Activated naive CD4-positive, alpha-beta T cell treated with anti-CD3 and anti-CD28 coated beads for 36 hours (primary cell): Measurements from ENCODE around the gene TMEM221. TPM values are rescaled to one million over a fixed set of nuclear protein-coding genes. Genes with fewer than 3 reads are reported as not detected.

Source experiments
- CTCF ChIA-PET: fragments of 350-600 bp; sonication (Branson Sonifier 250); formaldehyde crosslinking; loops from one replicate; lab custom pipeline; 2021; ENCODE audit warnings: antibody characterized with exemption; lab: Charles Lee
- DNase-seq: peaks from one replicate; pipeline ENCODE4 v3.0.0-alpha.2; 2020
- H3K27ac Mint-ChIP-seq: one replicate; pipeline ENCODE4 v1.8.0; 2021; ENCODE audit warnings: mild to moderate bottlenecking, mixed read lengths
- H3K27me3 Mint-ChIP-seq: one replicate; pipeline ENCODE4 v1.8.0; 2021; ENCODE audit warnings: low read depth, mixed read lengths
- H3K36me3 Mint-ChIP-seq: one replicate; pipeline ENCODE4 v1.8.0; 2021; ENCODE audit warnings: low read depth, mixed read lengths
- H3K4me1 Mint-ChIP-seq: one replicate; pipeline ENCODE4 v1.8.0; 2021; ENCODE audit warnings: low read depth, mixed read lengths
- H3K4me3 Mint-ChIP-seq: one replicate; pipeline ENCODE4 v1.8.0; 2021; ENCODE audit warnings: mild to moderate bottlenecking, moderate library complexity, mixed read lengths
- H3K9me3 Mint-ChIP-seq: one replicate; pipeline ENCODE4 v1.8.0; 2021; ENCODE audit warnings: mixed read lengths
- intact Hi-C: fragments of 100-400 bp; cut with micrococcal nuclease; formaldehyde crosslinking; loops from one replicate; pipeline ENCODE4 v1.15.1; 2023
- total RNA-seq, 2 experiments: library from RNA; stranded (reverse); gene quantifications; one replicate each; pipeline ENCODE4 v1.2.3, GENCODE V29; 2021

TMEM221 gene
- total RNA-seq, 2 experiments from 2014 or later: not detected

- no peaks in the 10 kb centered on the region for H3K9me3 Mint-ChIP-seq
- peaks cover 18% of the 10 kb centered on the region for H3K4me1 Mint-ChIP-seq
- H3K36me3 Mint-ChIP-seq: peaks cover 17% of the 10 kb centered on the region
- intact Hi-C loops: no loop called here
- no peak overlapping the region for H3K4me3 Mint-ChIP-seq
- H3K27me3 Mint-ChIP-seq: no peaks in the 10 kb centered on the region
- H3K27ac Mint-ChIP-seq: no peak overlapping the region
- DNase-seq: no peak
- CTCF ChIA-PET: no interaction called here
These were observed 36.7 kb downstream of the TMEM221 start for GRCh38 chr19:17411801-17412200.

- H3K27ac Mint-ChIP-seq: no peak overlapping the region
- peaks cover 24% of the 10 kb centered on the region for H3K36me3 Mint-ChIP-seq
- CTCF ChIA-PET: interaction anchor here (0.9 kb wide), 1 partner anchor 17 kb away, joined by 3 read pairs; no protein-coding TSS in a partner anchor
- H3K4me1 Mint-ChIP-seq: peaks cover 19% of the 10 kb centered on the region
- DNase-seq: no peak
- no peaks in the 10 kb centered on the region for H3K27me3 Mint-ChIP-seq
- H3K9me3 Mint-ChIP-seq: no peaks in the 10 kb centered on the region
- no peak overlapping the region for H3K4me3 Mint-ChIP-seq
- intact Hi-C loops: loop anchor here (10.0 kb wide), 1 partner anchor 335 kb away; the partner anchor contains the start of genes HAUS8 and MYO9B
These were observed 38.5 kb downstream of the TMEM221 start for GRCh38 chr19:17409990-17410389.

DNA sequence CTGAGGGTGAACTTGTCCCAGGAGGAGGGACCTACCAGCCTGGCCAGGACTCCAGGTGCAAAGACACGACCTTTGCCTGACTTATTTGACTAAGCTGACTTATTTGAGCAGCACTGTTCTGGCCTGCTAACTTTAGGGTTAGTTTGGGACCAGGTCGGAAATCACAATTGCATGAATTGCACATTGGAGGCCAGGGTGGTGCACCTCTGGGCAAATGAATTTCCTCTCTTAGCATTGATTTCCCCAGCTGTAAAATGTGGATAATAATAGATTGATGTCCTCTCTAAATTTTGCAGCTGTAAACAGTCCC lies 41.6 kb downstream of the TMEM221 start:
- CTCF ChIA-PET: interaction anchor here (1.2 to 1.4 kb wide), 3 partner anchors 11 to 17 kb away, joined by 3 to 4 read pairs (median 4); partner anchors contain the start of gene MVB12A
- Mint-ChIP-seq H3K9me3 (no peaks in the 10 kb centered on the region), H3K27me3 (no peaks in the 10 kb centered on the region), H3K4me1 (peaks cover 31% of the 10 kb centered on the region), H3K36me3 (peaks cover 25% of the 10 kb centered on the region), H3K4me3 (peak overlapping the region; percentile 80), H3K27ac (peak overlapping the region; percentile 94)
- intact Hi-C loops: loop anchor here (10.0 kb wide), 1 partner anchor 332 kb away; the partner anchor contains the start of genes HAUS8 and MYO9B
- no peak for DNase-seq

GRCh38 chr19:17406046-17406886 lies 42.2 kb downstream of the TMEM221 start:
- Mint-ChIP-seq H3K27me3 (no peaks in the 10 kb centered on the region), H3K9me3 (no peaks in the 10 kb centered on the region), H3K4me1 (peaks cover 33% of the 10 kb centered on the region), H3K36me3 (peaks cover 28% of the 10 kb centered on the region), H3K4me3 (peak overlapping the region; percentile 80), H3K27ac (peak overlapping the region; percentile 94)
- no peak for DNase-seq
- CTCF ChIA-PET: interaction anchor here (1.0 to 1.4 kb wide), 6 partner anchors 11 to 90 kb away, joined by 3 to 7 read pairs (median 4); partner anchors contain the start of gene MVB12A
- intact Hi-C loops: loop anchor here (10.0 kb wide), 1 partner anchor 331 kb away; the partner anchor contains the start of genes HAUS8 and MYO9B

DNA sequence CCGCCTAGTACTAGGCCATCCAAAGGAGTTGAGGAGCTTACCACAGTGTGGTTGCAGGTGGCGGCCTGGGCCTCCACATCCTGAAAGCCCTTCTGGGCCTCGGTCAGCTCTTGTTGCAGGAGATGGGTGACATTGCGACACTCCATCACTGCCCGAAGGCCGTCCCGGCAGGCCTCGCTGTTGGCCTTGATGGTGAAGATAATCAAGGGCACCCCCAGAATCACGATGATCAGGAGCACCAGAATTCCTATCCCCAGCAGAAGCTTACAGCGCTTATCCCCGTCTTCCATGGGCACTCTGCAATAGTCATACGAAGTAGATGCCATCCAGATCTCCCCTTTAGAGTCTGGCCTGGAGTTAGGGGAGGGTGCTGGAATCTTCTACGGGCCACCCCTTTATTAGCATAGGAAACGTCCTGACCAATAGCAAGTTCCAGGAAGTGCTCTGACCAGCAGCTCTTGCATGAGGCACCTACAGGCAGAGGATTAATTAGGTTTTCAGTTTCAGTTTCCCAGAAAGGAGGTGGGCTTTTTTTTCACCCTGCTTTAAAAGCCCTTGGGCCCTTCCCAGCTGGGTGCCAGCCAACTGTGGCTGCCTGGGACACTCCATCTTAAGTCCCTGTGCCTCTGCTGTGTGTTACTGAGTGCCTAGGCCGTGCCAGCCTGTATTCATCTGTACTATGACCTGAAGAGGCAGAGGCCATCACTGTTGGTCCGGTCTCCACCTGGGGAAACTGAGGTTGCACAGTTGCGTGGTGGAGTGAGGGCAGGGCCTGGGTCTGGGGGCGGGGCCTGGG lies 43.0 kb downstream of the TMEM221 start, which contains the start of gene BST2:
Gene BST2, minus strand, starts transcription at position 381 of the 796 bp plus-strand sequence. Its CDS starts 55 bp downstream, at position 326.
- Mint-ChIP-seq H3K27ac (peak within 1 kb of the TSS; percentile 94), H3K4me1 (peaks cover 33% of the 10 kb centered on the region), H3K9me3 (no peaks in the 10 kb centered on the region), H3K27me3 (no peaks in the 10 kb centered on the region), H3K4me3 (peak within 1 kb of the TSS; percentile 80), H3K36me3 (peaks cover 28% of the 10 kb centered on the region)
- CTCF ChIA-PET: interaction anchor here (0.7 to 1.4 kb wide), 5 partner anchors 11 to 110 kb away, joined by 3 to 7 read pairs (median 4); partner anchors contain the start of gene CCDC194
- DNase-seq: peak; percentile 69
- intact Hi-C loops: loop anchor here (1.0 to 10.0 kb wide), 4 partner anchors 14 to 331 kb away; partner anchors contain the start of genes HAUS8 and MYO9B

GRCh38 chr19:17404621-17405249 lies 43.7 kb downstream of the TMEM221 start:
- Mint-ChIP-seq H3K9me3 (no peaks in the 10 kb centered on the region), H3K4me3 (peak overlapping the region; percentile 80), H3K36me3 (peaks cover 28% of the 10 kb centered on the region), H3K27ac (peak overlapping the region; percentile 94), H3K4me1 (peaks cover 32% of the 10 kb centered on the region), H3K27me3 (no peaks in the 10 kb centered on the region)
- peak; percentile 41 for DNase-seq
- CTCF ChIA-PET: interaction anchor here (0.7 to 1.4 kb wide), 4 partner anchors 10 to 109 kb away, joined by 3 to 7 read pairs (median 4); partner anchors contain the start of gene CCDC194
- intact Hi-C loops: loop anchor here (1.0 to 10.0 kb wide), 4 partner anchors 13 to 330 kb away; partner anchors contain the start of genes HAUS8 and MYO9B

DNA sequence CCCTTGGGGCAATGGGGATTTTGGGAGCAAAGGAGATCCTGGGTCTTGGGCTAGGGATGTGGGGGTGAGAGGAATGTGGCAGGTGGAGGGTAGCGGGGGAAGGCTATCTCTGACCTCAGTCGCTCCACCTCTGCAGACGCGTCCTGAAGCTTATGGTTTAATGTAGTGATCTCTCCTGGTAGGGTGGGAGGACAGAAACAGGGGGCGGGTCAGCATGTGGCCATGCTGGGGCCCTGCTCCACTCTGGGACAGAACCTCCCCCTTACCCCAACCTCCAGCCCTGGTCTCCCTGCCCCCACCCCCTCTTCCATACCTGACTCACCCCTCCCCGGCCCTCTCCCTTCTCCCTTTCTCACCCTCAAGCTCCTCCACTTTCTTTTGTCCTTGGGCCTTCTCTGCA lies 44.5 kb downstream of the TMEM221 start:
- Mint-ChIP-seq H3K4me1 (peaks cover 29% of the 10 kb centered on the region), H3K27me3 (no peaks in the 10 kb centered on the region), H3K4me3 (peak overlapping the region; percentile 80), H3K27ac (peak overlapping the region; percentile 94), H3K9me3 (no peaks in the 10 kb centered on the region), H3K36me3 (peaks cover 28% of the 10 kb centered on the region)
- DNase-seq: no peak
- CTCF ChIA-PET: interaction anchor here (0.6 to 1.2 kb wide), 3 partner anchors 12 to 23 kb away, joined by 3 to 5 read pairs (median 4); no protein-coding TSS in a partner anchor
- intact Hi-C loops: loop anchor here (10.0 kb wide), 1 partner anchor 329 kb away; the partner anchor contains the start of genes HAUS8 and MYO9B

DNA sequence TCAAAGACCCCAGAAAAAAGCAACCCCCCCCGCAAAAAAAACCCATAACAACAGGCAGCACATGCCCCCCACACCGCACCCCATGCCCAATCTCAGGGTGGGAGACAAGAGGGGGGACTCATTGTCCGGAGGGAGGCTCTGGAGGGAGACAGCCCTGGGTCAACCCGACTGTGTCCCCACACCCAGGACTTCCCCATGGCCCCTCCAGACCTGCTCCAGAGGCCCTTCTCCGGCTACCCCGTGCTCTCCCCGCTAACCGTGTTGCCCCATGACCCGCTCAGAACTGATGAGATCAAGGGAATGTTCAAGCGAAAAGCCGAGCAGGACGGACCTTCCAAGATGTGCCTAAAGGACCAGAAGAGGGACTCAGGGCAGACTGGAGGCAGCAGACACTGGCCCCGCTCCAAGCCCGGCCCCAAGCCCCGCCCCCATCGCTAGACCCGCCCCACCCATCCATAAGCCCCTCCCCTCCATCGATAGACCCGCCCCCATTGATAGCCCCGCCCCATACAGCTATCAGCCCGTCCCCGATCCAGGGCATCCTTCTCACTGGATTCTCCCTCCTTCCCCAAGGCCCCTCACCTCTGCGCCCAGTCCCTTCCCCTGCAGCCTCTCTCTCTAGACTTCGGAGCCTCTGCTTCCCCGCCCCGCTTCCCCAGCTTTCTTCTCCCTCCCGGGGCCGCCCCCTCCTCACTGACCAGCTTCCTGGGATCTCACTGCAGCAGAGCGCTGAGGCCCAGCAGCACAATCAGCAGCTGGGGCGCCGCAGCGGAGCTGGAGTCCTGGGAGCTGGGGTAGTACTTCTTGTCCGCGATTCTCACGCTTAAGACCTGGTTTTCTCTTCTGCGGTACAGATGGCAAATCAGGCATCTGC lies 45.2 kb downstream of the TMEM221 start:
- no peaks in the 10 kb centered on the region for H3K27me3 Mint-ChIP-seq
- intact Hi-C loops: loop anchor here (1.0 to 10.0 kb wide), 2 partner anchors 8 to 328 kb away; partner anchors contain the start of genes HAUS8 and MYO9B

DNA sequence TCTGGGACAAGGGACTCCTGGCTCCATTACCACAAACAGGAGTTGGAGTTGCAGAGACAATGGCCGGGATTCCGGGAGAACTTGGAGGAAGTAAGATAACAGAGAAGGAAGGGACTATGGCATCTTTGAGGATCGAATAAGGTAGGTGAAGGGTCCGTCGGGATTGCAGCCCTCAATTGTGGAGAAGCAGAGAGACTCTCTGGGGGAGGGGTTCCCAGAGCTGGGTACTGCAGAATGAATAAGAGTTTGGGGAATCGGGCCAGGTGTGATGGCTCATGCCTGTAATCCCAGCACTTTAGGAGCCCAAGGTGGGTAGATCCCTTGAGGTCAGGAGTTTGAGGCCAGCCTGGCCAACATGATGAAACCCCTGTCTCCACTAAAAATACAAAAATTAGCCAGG lies 46.8 kb downstream of the TMEM221 start:
- Mint-ChIP-seq H3K27ac (peak overlapping the region; percentile 16), H3K36me3 (peaks cover 29% of the 10 kb centered on the region), H3K4me1 (peaks cover 18% of the 10 kb centered on the region), H3K4me3 (no peak overlapping the region), H3K27me3 (no peaks in the 10 kb centered on the region), H3K9me3 (no peaks in the 10 kb centered on the region)
- intact Hi-C loops: loop anchor here (10.0 kb wide), 1 partner anchor 327 kb away; the partner anchor contains the start of genes HAUS8 and MYO9B
- DNase-seq: no peak
- CTCF ChIA-PET: interaction anchor here (0.6 kb wide), 1 partner anchor 20 kb away, joined by 3 read pairs; no protein-coding TSS in a partner anchor

More for the DNA sequence above, 45.2 kb downstream of the TMEM221 start:
- CTCF ChIA-PET: interaction anchor here (0.6 to 1.2 kb wide), 5 partner anchors 11 to 22 kb away, joined by 3 to 5 read pairs (median 3); partner anchors contain the start of gene MVB12A
- H3K4me3 Mint-ChIP-seq: peak overlapping the region; percentile 80
- peaks cover 29% of the 10 kb centered on the region for H3K4me1 Mint-ChIP-seq
- H3K36me3 Mint-ChIP-seq: peaks cover 31% of the 10 kb centered on the region
- H3K9me3 Mint-ChIP-seq: no peaks in the 10 kb centered on the region
- DNase-seq: peak; percentile 60
- peak overlapping the region; percentile 41 for H3K27ac Mint-ChIP-seq

- Mint-ChIP-seq H3K4me3 (no peak overlapping the region), H3K27me3 (no peaks in the 10 kb centered on the region), H3K4me1 (peaks cover 18% of the 10 kb centered on the region), H3K36me3 (peaks cover 17% of the 10 kb centered on the region), H3K9me3 (no peaks in the 10 kb centered on the region), H3K27ac (peak overlapping the region; percentile 21)
- CTCF ChIA-PET: interaction anchor here (0.7 to 1.4 kb wide), 2 partner anchors 10 to 63 kb away, joined by 3 to 4 read pairs; no protein-coding TSS in a partner anchor
- intact Hi-C loops: no loop called here
- DNase-seq: no peak
These were observed 49.5 kb downstream of the TMEM221 start for GRCh38 chr19:17398902-17399527.
